Measurements from ENCODE around the gene DSCAML1. TPM values are rescaled to one million over a fixed set of nuclear protein-coding genes. Genes with fewer than 3 reads are reported as not detected.

Gene DSCAML1
- total and polyA plus RNA-seq, 2 experiments from 2014 or later, result not detected

DNA sequence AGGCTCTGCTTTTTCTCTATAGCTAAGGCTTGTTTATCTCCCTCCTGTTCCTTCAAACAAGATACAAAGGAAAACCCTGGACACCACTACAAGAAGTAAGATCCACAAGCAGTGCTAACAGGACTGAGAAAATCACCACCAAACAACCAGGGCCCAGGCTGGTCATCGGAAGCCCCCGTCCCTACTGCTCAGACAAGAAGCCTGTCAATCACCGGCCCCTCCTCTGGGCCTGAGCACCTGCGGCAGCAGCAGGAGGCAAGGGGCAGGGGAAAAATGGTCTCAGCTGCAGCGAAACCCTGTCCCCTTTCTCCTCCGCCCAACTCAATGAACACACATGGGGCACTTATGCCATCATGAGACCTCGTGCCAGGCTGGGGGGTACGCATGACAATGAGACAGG is 314.1 kb downstream of the DSCAML1 start:
- TF ChIP-seq EZH2phosphoT487 (IDR thresholded peaks at IDR 0.05; ENCODE audit: insufficient read depth, low read depth) (no peak), EZH2 (IDR thresholded peaks at IDR 0.05; ENCODE audit: insufficient read depth, poor library complexity, severe bottlenecking) (no peak)
- WGBS, 2 experiments (ENCODE audit: low coverage in 1 of 2, low lambda C conversion rate in 2 of 2, missing lambda C conversion rate in 2 of 2), result 47 to 53% methylated on average over 8 of the region's 8 CpGs
- Histone ChIP-seq H3K27ac (no peak overlapping the region), H4K20me1 (ENCODE audit: insufficient read depth) (no peaks in the 10 kb centered on the region), H3K4me3 (no peak overlapping the region), H3K36me3 (ENCODE audit: low read depth) (no peaks in the 10 kb centered on the region), H3K9me3 (ENCODE audit: low read depth) (no peaks in the 10 kb centered on the region), H3K4me2 (ENCODE audit: unreplicated experiment) (no peak overlapping the region), H3K9me2 (ENCODE audit: insufficient read depth) (no peaks in the 10 kb centered on the region), H3K9ac (no peak overlapping the region), H3K79me2 (ENCODE audit: insufficient read depth) (no peaks in the 10 kb centered on the region), H3K27me3 (replicated peaks; ENCODE audit: insufficient read depth) (peaks cover 16% of the 10 kb centered on the region), H3K4me1 (ENCODE audit: insufficient read depth) (no peaks in the 10 kb centered on the region), H2AFZ (no peak overlapping the region), H3F3A (ENCODE audit: insufficient read depth) (no peaks in the 10 kb centered on the region)
- DNase-seq, result no peak
- in situ Hi-C loops (cut with MboI), result no loop called here

DNA sequence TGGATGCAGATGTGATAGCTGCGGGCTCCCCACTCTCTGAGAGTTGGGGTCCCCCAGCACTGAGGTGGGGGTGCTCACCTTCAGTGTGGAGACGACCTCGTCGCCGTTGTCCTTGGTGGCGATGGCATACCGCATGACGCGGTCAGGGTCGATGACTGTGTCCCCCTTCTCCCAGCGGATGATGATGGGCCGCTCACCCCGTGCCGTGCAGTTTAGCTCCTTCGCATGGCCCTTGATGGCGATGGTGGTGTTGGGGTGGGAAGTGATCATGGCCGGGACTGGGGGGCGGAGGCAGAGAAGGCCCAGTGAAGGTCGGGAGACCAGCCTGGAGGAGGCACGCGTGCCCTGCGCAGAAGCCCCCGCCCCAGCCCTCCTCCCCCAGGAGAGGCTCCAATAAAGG is 315.1 kb downstream of the DSCAML1 start:
- Histone ChIP-seq H2AFZ (no peak overlapping the region), H3K36me3 (ENCODE audit: low read depth) (no peaks in the 10 kb centered on the region), H3K9ac (no peak overlapping the region), H3K27me3 (replicated peaks; ENCODE audit: insufficient read depth) (peaks cover 16% of the 10 kb centered on the region), H3K4me2 (ENCODE audit: unreplicated experiment) (no peak overlapping the region), H3K27ac (no peak overlapping the region), H3F3A (ENCODE audit: insufficient read depth) (no peaks in the 10 kb centered on the region), H3K9me3 (ENCODE audit: low read depth) (no peaks in the 10 kb centered on the region), H4K20me1 (ENCODE audit: insufficient read depth) (no peaks in the 10 kb centered on the region), H3K79me2 (ENCODE audit: insufficient read depth) (no peaks in the 10 kb centered on the region), H3K9me2 (ENCODE audit: insufficient read depth) (no peaks in the 10 kb centered on the region), H3K4me1 (ENCODE audit: insufficient read depth) (no peaks in the 10 kb centered on the region), H3K4me3 (no peak overlapping the region)
- no peak for DNase-seq
- in situ Hi-C loops (cut with MboI), result no loop called here
- WGBS, 2 experiments (ENCODE audit: low coverage in 1 of 2, low lambda C conversion rate in 2 of 2, missing lambda C conversion rate in 2 of 2), result 83 to 86% methylated on average over 19 to 23 of the region's 23 CpGs
- no peak for TF ChIP-seq EZH2 (IDR thresholded peaks at IDR 0.05; ENCODE audit: insufficient read depth, poor library complexity, severe bottlenecking)
- no peak for TF ChIP-seq EZH2phosphoT487 (IDR thresholded peaks at IDR 0.05; ENCODE audit: insufficient read depth, low read depth)

DNA sequence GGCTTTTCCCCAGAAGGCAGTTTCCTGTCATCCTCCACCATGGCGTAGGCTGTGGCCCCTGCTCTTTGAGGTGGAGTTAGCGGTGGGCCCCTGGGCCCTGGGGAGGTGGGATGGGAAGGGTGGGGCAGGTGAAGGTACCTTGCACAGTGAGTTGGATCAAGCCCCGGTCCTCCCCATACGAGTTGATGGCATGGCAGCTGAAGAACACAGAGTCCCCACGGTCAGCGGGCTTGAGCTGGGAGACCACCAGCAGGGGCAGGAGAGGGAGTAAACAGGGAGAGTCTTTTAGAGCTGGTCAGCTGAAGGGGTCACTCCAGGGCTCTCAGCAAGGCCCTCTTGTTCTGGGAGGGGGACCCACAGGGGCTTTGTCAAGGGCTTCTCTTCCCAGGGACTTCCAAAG is 316.0 kb downstream of the DSCAML1 start:
- Histone ChIP-seq H3K27ac (no peak overlapping the region), H3F3A (ENCODE audit: insufficient read depth) (no peaks in the 10 kb centered on the region), H2AFZ (no peak overlapping the region), H3K9me3 (ENCODE audit: low read depth) (no peaks in the 10 kb centered on the region), H3K36me3 (ENCODE audit: low read depth) (no peaks in the 10 kb centered on the region), H3K27me3 (replicated peaks; ENCODE audit: insufficient read depth) (peaks cover 16% of the 10 kb centered on the region), H3K4me3 (no peak overlapping the region), H3K9me2 (ENCODE audit: insufficient read depth) (no peaks in the 10 kb centered on the region), H3K9ac (no peak overlapping the region), H3K4me2 (ENCODE audit: unreplicated experiment) (no peak overlapping the region), H3K79me2 (ENCODE audit: insufficient read depth) (no peaks in the 10 kb centered on the region), H3K4me1 (ENCODE audit: insufficient read depth) (no peaks in the 10 kb centered on the region), H4K20me1 (ENCODE audit: insufficient read depth) (no peaks in the 10 kb centered on the region)
- no peak for DNase-seq
- in situ Hi-C loops (cut with MboI), result no loop called here
- WGBS, 2 experiments (ENCODE audit: low coverage in 1 of 2, low lambda C conversion rate in 2 of 2, missing lambda C conversion rate in 2 of 2), result 71 to 78% methylated on average over 6 of the region's 6 CpGs
- no peak for TF ChIP-seq EZH2phosphoT487 (IDR thresholded peaks at IDR 0.05; ENCODE audit: insufficient read depth, low read depth)

DNA sequence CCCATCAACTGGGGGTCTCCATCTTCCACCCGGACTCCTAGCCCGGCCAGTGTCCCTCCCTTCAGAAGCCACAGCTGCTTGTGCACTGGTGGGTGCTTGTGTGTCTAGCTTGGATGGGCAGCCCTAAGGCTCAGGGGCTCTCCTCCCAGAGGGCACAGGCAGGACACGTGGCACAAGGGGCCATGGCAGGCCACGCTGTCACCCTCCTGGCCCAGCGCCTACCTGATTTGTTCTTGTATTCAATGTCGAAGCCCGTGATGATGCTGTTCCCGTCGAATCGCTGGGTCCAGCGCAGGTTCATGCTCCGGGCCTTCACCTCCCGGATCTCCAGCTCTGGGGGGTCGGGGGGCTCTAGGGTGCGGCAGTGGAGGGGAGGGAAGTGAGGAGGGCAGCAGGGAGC is 316.8 kb downstream of the DSCAML1 start:
- no peaks in the 10 kb centered on the region for H3F3A ChIP-seq (ENCODE audit: insufficient read depth)
- H3K9me3 ChIP-seq (ENCODE audit: low read depth), result no peaks in the 10 kb centered on the region
- H3K4me2 ChIP-seq (ENCODE audit: unreplicated experiment), result no peak overlapping the region
- no peaks in the 10 kb centered on the region for H3K36me3 ChIP-seq (ENCODE audit: low read depth)
- no peak for DNase-seq
- in situ Hi-C loops (cut with MboI), result no loop called here
- H3K4me1 ChIP-seq (ENCODE audit: insufficient read depth), result no peaks in the 10 kb centered on the region
- no peak overlapping the region for H3K4me3 ChIP-seq
- 72 to 74% methylated on average over 14 to 15 of the region's 15 CpGs for WGBS, 2 experiments (ENCODE audit: low coverage in 1 of 2, low lambda C conversion rate in 2 of 2, missing lambda C conversion rate in 2 of 2)
- H3K9ac ChIP-seq, result no peak overlapping the region
- TF ChIP-seq EZH2phosphoT487 (IDR thresholded peaks at IDR 0.05; ENCODE audit: insufficient read depth, low read depth), result no peak
- TF ChIP-seq EZH2 (IDR thresholded peaks at IDR 0.05; ENCODE audit: insufficient read depth, poor library complexity, severe bottlenecking), result no peak
- H3K27ac ChIP-seq, result no peak overlapping the region
- no peaks in the 10 kb centered on the region for H3K9me2 ChIP-seq (ENCODE audit: insufficient read depth)
- H2AFZ ChIP-seq, result no peak overlapping the region
- peaks cover 16% of the 10 kb centered on the region for H3K27me3 ChIP-seq (replicated peaks; ENCODE audit: insufficient read depth)
- no peaks in the 10 kb centered on the region for H4K20me1 ChIP-seq (ENCODE audit: insufficient read depth)
- no peaks in the 10 kb centered on the region for H3K79me2 ChIP-seq (ENCODE audit: insufficient read depth)

DNA sequence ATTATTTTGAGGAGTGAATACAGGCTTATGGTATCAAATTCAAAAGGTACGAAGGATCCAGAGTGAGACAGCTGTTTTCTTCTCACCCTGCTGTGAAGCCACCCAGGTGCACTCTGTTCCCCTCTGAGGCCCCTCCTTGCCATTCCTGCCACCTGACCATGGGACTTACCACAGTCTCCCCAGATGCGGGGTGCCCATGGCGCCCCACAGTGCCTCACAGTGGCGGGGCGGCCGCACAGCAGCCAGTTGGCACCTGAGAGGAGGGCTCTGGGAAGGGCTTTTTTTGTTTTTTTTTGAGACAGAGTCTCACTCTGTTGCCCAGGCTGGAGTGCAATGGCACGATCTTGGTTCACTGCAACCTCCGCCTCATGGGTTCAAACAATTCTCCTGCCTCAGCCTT is 317.6 kb downstream of the DSCAML1 start:
- Histone ChIP-seq H3K79me2 (ENCODE audit: insufficient read depth) (no peaks in the 10 kb centered on the region), H3F3A (ENCODE audit: insufficient read depth) (no peaks in the 10 kb centered on the region), H3K36me3 (ENCODE audit: low read depth) (no peaks in the 10 kb centered on the region), H3K4me2 (ENCODE audit: unreplicated experiment) (no peak overlapping the region), H3K4me1 (ENCODE audit: insufficient read depth) (no peaks in the 10 kb centered on the region), H4K20me1 (ENCODE audit: insufficient read depth) (no peaks in the 10 kb centered on the region), H3K4me3 (no peak overlapping the region), H3K9me3 (ENCODE audit: low read depth) (no peaks in the 10 kb centered on the region), H3K27me3 (replicated peaks; ENCODE audit: insufficient read depth) (peaks cover 16% of the 10 kb centered on the region), H2AFZ (no peak overlapping the region), H3K27ac (no peak overlapping the region), H3K9ac (no peak overlapping the region), H3K9me2 (ENCODE audit: insufficient read depth) (no peaks in the 10 kb centered on the region)
- no peak for DNase-seq
- TF ChIP-seq EZH2phosphoT487 (IDR thresholded peaks at IDR 0.05; ENCODE audit: insufficient read depth, low read depth) (no peak), EZH2 (IDR thresholded peaks at IDR 0.05; ENCODE audit: insufficient read depth, poor library complexity, severe bottlenecking) (no peak)
- in situ Hi-C loops (cut with MboI), result no loop called here
- WGBS, 2 experiments (ENCODE audit: low coverage in 1 of 2, low lambda C conversion rate in 2 of 2, missing lambda C conversion rate in 2 of 2), result 70 to 74% methylated on average over 8 of the region's 8 CpGs
